Lung microvascular endothelial cell (primary cell): ENCODE data around the gene MARCHF4. TPM values are rescaled to one million over a fixed set of nuclear protein-coding genes. Genes with fewer than 3 reads are reported as not detected.
A peak's percentile ranks its signal among the peaks of the same experiment; 100 is the strongest.
"Not testable (repeated sequence)": the region's sequence is repeated elsewhere in the genome, so short reads cannot be mapped to it uniquely, and the experiment has no call there.

Source experiments
- DNase-seq, 2 donors: peaks; one replicate each; pipeline versions ENCODE4 v3.0.0 to v3.0.0-alpha.2; 2010; ENCODE audit warnings: low read depth in 2 of 2
- total RNA-seq: library from RNA; depleted of rRNA; stranded (reverse); fragments of >200 nt; gene quantifications from 2 replicates; pipeline ENCODE4 v1.2.1, GENCODE V29; 2014

Gene MARCHF4
- total RNA-seq, 1 donor from 2014 or later, result 0.20 TPM

DNA sequence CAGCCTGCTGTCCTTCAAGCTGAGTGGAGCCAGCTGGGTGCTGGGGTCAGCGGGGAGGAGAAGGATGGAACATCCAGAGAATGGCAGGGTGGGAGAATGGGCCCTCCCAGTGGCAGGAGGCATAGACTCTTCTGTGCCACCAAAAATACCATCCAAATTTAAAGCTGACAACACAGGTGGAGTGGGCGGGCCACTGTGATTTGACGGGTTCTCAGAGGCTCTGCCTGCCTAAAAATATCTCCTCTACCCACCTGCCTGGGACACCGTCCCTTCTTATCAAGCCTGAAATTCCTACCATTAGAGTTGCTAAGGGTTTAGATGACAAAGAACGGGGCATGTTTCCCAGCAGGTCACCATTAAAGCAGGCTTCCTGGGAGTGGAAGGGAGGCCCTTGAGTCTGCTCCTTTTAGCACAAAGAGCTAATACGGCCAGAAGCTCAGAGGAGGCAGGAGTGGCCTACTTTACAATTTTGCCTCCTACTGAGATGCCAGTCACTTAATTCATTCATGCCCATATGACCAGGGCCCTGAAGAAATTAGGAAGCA lies 19.8 kb upstream of the MARCHF4 start:
- DNase-seq, result no peak

DNA sequence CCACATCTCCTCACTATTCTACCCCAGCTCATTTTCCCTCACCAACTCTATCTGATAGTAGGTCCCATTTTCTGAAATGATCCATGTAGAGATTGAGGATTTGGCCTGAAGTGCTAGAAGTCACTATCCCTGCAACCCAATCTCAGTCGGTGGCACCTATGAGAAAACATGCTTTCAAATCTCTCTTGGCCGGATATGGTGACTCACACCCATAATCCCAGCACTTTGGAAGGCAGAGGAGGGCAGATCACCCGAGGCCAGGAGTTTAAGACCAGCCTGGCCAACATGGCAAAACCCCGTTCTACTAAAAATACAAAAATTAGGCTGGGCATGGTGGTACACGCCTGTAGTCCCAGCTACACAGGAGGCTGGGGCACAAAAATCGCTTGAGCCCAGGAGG lies 19.1 kb upstream of the MARCHF4 start:
- DNase-seq, result peak; percentile 4 to 55

DNA sequence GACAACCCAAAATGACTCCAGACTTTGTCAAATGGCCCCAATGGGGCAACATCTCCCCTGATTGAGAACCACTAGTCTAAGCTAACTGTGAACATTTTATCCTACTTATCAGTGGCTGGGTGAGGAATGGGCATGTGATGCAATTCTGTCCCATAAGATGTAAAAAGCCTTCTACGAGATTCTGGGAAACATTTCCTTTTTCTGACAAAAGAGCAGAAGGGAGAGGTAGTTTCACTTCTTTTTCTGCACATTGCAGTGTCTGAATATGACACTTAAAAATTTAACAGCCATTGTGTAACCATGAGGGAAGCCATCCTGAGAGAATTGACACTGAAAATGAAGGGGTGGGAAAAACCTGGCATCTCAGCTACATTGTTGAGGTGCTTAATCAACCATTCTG lies 17.3 kb upstream of the MARCHF4 start:
- no peak for DNase-seq

DNA sequence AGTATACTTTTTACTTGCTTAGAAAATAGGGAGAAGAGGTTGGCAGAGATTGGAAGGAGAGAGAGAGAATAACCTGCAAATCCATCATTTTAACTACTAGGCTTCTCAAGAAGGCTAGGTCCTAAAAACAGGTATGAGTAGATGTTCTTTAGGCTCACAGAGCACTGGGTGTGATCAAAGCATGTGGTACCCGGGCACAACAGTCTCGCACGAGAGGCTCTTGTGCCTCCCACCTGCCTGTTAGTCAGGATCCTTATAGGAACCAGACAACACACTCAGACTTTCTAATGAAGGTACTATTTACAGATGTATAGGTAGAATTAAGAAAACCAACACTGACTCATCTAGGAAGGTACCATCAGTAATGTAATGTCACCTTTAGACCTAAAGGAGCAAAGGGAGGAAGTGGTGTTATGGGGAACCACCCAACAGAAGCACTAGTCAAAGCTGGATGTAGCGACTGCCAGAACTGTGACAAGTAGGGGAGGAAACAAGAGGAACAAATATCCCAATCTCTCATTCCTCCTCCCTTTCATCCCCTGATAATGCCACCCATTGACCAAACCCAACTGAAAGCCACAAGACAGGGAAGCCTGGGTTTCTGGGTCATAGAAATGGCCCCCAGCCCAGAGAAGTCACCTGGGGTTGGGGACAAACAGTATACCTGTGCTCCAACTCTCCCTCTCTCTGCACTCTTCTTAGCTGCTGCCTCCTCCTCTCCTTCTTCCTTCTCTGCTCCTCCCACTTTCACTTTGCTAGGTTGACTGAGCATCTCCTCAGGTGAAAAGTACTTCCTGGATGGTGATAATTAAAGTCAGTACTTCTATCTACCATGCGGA lies 16.0 kb upstream of the MARCHF4 start:
- no peak for DNase-seq

DNA sequence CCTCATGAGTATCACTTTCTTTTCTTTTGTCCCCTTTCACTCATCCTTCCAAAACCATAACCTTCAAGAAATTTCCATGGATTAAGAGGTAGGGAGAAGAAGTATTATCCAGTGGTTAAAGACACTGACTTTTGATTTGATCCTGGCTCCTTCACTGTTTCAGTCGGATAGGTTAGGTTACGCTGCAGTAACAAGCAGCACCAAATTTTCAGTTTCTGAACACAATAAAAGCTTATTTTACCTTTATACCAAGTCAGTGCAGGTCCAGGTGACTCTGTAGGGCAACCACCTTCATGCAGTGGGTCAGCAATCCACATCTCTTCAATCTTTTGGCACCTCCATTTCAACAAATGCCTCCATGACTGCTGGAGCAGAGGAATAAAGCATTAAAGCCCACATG lies 15.0 kb upstream of the MARCHF4 start:
- no peak for DNase-seq

DNA sequence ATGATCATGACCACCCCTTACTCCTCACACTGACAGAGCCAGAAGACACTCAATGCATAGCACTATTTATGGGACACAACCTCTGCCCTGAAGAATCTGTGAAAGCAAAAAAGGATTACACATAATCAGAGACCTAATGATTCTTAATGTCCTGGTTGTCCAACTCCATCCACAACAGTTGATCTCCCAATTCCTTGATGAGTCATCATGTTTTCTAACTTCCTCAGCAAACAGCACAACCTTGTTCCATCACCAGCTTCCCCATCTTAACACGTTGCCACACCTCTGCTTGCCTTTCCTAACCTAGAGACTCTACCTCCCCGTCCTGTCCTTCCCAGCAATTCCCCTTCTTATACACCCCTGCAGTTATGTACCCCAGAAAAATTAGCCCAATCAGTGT lies 13.2 kb upstream of the MARCHF4 start:
- DNase-seq, result no peak

DNA sequence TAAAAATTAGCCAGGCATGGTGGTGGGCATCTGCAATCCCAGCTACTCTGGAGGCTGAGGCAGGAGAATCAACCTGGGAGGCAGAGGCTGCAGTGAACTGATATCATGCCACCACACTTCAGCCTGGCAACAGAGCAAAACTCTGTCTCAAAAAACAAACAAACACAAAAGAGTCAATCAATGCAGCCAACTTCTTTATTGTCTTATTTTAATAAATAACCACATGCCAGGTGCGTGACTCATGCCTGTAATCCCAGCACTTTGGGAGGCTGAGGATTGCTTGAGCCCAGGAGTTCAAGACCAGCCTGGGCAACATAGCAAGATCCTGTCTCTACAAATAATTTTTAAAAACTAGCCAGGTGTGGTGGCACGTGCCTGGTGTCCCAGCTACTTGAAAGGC lies 12.1 kb upstream of the MARCHF4 start:
- not testable (repeated sequence) for DNase-seq

DNA sequence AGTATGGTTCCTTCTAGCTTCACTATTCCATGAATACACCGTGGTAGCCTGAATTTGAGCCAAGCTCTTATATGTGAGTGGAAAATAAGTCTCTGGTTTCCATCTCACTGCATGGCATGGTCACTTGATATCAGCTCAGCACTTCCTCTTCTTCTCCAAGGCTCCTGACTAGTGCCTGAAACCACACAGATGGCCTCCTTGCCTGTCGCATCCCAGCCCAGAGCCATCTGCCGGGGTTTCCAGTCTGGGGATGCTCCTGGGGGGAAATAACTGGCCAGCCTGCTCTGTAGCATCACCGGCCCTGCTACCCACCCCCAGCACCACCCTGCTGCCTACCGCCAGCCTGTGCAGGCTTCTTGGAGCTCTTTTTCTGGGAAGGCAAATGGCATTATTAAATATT lies 7.7 kb upstream of the MARCHF4 start:
- DNase-seq, result no peak

DNA sequence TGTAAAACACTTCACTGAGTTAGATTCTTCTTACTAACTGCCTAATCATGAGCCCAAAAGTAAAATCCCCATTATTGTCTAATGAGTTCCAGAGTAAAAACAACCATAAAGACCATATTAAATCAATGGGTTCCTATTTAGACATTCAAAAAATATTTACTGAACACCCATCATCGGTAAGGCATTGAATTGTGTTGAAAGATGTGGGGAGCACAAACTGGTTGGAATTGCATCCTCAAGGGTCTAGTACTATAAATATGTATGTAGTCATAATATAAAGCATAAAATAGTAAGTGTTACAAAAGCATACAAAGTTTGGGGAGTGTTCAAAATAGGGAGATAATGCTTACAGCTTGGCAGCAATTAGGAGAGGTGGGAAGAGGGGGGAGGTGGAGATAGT lies 3.0 kb upstream of the MARCHF4 start:
- DNase-seq, result no peak

DNA sequence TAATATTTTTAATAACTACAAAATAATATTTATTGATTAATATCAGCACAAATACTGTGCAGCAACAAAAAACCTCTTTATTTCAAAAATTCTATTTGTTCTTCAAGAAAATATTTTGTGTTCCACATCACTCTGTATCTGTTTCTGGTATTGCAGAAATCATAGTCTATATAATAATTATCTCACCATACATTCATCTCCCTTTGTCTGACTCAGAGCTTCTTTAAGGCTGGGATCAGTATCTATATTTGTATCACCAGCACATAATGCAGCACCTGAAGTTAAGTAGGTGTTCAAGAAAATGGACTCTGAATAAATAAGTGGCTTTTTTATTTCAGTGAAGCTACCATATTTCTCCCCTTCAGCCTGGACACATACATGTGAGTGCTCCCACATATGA lies 1.6 kb upstream of the MARCHF4 start:
- DNase-seq, result no peak

DNA sequence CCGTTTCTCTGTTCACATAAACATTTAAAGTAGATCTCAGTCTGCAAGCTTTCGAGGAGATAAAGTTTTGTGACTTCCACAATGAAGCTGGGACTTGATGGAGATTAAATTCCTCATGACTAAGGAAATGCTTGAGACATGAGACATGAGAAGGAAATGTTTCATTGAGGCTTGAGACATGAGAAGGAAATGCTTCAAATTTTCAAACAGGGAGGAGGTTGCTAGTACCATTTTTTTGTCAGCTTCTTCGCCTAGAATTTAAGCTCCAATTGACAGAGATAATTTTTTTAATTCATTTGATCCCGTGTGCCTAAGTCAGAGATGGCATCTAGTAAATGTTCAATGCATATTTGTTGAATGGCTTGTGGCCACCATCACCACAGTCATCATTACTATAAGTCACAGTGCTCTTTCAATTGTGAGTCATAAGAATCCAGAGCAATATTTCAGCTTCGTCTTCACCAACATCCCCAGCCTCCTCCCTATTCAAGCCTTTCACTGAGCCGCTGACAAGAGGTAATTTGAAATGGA lies 543 bp upstream of the MARCHF4 start:
- DNase-seq, result peak in 1 of 2 donors; percentile 87

DNA sequence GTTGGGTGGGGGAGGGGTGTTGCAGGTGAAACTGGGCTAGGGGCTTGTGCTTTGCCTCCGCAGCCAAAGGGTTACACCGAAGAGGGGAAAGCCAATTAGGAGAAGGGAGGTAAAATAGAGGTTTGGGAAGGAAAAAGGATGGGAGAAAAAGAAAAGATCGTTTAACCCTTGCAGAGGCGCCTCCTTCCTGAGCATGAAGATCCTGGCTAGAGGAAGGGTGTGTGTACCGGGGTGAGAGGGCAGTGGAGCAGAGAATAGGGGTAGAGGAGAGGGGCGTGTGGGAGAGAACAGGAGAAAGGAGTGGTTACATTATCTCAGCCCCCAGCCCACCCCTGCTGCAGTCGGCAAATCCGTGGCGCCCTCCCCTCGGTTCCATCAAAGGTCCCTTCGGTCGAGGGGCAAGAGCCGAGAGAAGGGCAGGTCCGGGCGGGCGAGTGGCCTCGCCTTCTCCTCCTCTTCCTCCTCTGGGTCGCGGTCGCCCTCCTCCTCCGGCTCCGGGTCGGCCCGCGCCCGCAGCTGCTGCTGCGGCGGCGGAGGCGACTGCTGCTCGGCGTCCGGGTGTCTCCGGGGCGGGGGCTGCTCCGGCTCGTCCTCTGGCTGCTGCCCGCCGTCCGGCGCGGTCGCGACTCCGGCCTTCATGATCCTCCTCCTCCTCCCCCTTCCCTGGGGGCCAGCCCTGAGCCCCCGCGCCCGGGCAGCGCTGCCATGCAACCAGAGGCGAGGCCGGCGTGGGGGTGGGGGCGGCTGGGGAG lies 1.1 kb downstream of the MARCHF4 start:
- peak in 1 of 2 donors; percentile 19 for DNase-seq

DNA sequence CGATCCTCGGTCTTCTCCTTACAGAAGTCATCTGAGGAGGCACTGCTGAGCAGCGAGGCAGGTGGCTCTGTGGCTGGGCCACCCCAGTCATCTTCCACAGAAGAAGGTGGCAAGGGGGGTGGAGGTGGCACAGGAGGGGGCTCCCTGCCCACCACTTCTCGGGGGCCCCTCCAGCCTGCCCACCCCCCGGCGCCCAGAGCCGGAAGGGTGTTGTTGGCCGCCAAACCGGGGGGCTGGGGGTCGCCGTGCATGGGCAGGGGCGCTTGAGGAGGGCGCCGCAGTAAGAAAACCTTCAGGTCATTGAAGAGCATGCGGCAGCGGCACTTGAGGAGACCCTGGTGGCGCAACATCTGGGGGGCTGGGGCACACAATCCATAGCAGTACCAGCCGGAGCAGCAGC lies 2.5 kb downstream of the MARCHF4 start:
- DNase-seq, result no peak

DNA sequence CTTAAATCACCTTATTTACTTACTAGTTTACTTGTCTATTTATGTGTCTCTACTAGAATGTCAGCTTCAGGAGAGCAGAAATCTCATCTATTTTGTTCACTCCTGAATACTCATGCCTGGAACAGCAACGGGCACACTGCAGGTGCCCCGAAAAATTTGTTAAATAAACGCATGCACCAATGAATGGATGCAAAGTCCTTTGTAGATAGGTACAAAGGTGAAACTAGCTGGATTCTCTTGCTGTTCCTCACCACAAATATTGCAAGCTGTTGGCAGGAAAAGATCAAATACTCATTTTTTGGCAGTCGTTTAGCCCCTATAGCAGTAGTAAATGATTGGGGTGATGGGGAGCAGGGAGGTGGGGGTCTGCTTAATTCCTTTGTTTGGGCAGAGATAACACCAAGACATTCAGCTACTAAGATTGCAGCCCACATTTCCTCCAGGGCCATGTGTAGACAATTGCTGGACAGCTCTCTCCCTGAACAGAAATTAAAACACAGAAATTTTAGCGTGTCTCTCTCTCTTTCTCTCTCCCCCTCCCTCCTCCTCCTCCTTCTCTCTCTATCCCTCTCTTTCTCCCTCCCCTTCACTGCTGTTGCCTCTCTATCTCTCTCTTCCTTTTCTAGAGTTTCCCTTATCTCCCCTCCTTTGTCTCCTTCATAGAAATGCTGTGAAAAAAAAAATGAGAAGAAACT lies 5.4 kb downstream of the MARCHF4 start:
- DNase-seq, result peak in 1 of 2 donors; percentile 23

DNA sequence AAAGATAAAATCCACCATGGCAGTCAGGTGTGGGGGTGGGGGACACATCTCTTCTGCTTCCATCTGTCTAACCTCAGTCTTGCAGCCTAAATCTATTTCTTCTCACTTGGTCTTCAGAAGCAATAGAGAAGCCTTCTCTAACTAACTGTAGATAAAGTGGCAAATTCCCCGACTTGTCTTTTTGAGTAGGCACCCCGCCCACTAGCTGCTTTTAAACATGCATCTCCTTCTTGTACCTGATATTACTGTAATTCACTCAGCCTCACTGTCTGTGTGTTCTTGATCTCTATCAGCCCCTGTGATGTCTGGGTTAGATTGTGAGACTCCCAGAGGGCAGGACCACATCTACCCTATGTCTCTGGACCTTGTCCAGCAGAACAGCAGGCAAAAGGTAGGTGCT lies 6.8 kb downstream of the MARCHF4 start:
- no peak for DNase-seq

DNA sequence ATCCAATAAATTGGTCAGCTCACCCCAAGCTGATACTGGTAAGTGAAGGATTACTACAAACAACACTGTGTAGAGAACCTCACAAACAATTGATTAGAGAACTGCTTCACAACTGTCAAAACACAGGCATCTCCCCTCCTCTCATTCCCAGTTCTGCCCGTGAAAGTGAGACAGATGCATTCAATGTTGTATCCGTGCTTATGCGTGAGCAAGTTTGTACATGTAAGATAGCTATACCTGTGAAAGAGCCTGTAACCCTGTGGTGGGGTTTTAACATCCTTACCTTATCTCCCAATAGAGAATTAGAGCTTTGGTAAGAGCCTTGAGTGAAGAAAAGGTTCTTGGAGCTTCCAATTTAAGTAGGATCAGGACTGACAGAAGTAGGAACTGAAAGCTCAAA lies 9.1 kb downstream of the MARCHF4 start:
- no peak for DNase-seq

DNA sequence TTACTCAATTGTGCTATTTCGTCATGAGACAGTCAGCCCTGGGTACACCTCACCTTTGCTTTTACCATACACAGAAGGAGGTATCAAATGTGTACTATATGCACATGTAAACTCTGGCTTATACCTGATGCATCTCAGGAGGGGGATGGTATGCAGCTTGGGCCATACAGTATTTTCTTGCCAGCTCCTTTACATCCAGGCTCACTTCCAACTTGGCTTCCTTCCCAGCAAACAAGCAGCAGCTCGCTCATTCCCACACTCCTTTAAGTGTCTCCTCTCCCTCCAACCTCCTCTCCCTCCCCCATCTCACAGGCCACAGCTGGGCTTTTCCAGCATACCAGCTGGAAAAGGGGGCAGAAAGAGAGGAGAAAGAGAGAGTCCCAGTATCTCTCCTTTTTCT lies 9.6 kb downstream of the MARCHF4 start:
- peak in 1 of 2 donors; percentile 58 for DNase-seq

DNA sequence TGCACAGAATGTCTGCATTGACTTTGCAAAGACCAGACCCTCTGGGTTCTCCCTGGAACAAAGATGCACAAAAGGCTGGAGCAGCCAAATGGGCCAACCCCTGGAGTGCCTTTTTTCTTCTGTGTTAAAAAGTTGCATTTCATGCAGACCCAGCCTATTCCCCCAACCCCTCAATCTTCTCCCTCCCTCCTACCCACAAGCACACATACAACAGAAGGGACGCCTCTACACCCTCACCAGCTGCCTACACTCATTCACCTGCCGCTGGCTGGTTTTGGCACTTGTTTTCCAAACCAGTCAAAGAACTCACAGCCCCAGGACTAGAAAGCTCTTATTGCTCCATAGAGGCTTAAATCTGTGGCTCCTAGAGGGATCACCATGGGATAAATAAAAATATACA lies 16.6 kb downstream of the MARCHF4 start:
- DNase-seq, result no peak

DNA sequence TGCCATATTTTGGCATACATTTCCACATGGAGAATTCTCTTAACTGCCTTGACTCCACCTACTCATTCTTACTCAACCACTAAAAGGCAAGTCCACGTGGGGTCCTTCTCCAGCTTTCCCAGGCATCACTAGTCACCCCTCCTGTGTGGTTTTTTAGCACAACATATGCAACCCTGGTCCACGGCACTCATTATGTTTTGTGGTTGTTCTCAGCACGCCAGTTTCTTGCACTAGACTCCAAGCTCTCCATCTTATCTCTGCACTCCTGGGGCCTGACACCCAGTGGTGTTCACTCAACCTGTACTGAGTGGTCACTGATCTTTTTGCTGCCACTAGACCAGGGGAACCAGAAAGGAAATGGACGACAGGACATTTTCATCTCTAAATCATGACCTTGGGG lies 18.0 kb downstream of the MARCHF4 start:
- no peak for DNase-seq

DNA sequence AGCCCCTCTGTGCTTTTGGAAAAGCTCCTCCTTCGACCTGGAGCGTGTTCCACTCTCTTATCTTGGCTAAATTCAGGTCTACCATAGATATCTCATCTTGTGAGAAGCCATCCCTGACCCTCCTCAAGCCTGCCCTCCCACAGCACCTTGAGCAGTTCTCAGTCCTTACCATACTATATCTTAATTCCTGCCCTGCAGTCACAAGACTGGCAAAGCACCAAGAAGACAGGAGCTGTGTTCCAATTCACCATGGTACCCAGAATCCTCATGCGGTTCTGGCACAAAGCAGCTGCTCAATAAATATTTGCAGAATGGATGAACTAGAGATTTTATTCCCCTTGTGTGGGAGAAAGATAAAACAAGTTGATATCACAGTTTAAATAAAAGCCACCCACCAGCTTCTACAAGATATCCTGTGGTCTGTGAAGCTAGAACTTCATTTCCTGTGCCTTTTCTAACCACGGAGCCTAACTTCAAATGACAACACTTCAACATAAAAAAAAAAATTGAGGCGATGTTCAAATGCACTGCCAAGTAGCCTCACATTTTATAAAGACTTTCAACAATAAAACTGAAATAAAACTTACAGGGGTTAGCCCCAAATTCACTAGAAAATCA lies 19.5 kb downstream of the MARCHF4 start:
- no peak for DNase-seq

DNA sequence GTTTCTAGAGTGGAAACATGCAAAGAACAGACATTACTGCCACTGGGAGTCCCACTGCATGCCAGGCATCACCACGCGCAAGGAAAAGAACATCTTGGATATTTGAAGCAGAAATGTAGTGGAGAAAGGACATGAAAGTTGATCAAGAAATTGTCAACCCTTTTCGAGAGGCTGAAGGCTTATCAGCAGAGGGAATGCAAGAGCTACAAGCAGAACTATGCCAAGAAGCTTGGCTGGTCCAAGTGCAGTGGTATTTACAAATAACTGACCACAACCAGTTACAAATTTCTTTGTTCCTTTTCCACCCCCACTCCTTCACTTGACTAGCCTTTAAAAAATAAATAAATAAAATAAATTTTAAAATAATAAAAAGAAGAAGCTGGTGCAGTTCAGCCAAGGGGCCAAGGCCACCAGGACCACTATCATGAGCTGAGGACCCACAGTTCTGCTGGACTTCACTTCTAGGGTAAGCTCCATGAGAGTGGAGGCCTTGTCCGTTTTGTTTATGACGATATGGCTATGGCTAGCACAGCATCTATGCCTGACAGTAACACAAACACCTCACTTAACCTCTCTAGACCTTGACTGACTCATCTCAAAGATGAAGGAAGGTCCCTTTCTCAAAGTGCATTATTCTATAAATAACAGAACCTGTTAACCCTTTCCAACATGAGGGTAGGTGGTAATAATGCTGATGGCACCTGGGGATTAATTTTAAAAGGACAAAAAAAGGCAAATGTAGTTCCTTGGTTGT lies 20.9 kb downstream of the MARCHF4 start:
- no peak for DNase-seq
